ENCODE measurements around the gene NEURL1.

NEURL1 gene

GRCh38 chr10:103493362-103493915 is at the start of gene NEURL1:
Gene NEURL1 (plus strand): TSS chr10:103493705. CDS start chr10:103494388, 683 bp downstream.
- no peak for DNase-seq

GRCh38 chr10:103444478-103444877 is 49.0 kb upstream of the NEURL1 start:
- DNase-seq: no peak

GRCh38 chr10:103445366-103445765 is 48.1 kb upstream of the NEURL1 start:
- DNase-seq: no peak

- DNase-seq: no peak
Observed at GRCh38 chr10:103445767-103446567, 47.5 kb upstream of the NEURL1 start.

GRCh38 chr10:103447187-103447586 is 46.3 kb upstream of the NEURL1 start:
- DNase-seq: no peak

- no peak for DNase-seq
Observed at GRCh38 chr10:103448746-103449145, 44.8 kb upstream of the NEURL1 start.

- no peak for DNase-seq
Observed at GRCh38 chr10:103449208-103450144, 44.0 kb upstream of the NEURL1 start.

- no peak for DNase-seq
Observed at GRCh38 chr10:103450201-103450695, 43.3 kb upstream of the NEURL1 start.

- DNase-seq: no peak
Observed at GRCh38 chr10:103451091-103451813, 42.3 kb upstream of the NEURL1 start.

GRCh38 chr10:103451831-103452505 is 41.5 kb upstream of the NEURL1 start, which contains the start of gene CALHM2:
Gene CALHM2 (minus strand): TSS chr10:103452370. CDS start chr10:103449941, 2,429 bp downstream.
- no peak for DNase-seq

GRCh38 chr10:103452506-103453230 is 40.8 kb upstream of the NEURL1 start:
- no peak for DNase-seq

- DNase-seq: no peak
Observed at GRCh38 chr10:103454026-103454425, 39.5 kb upstream of the NEURL1 start.

GRCh38 chr10:103455235-103455634 is 38.3 kb upstream of the NEURL1 start:
- no peak for DNase-seq

- no peak for DNase-seq
Observed at GRCh38 chr10:103456074-103456660, 37.3 kb upstream of the NEURL1 start.

- DNase-seq: no peak
Observed at GRCh38 chr10:103457176-103457712, 36.3 kb upstream of the NEURL1 start.

GRCh38 chr10:103457896-103458583 is 35.5 kb upstream of the NEURL1 start:
- DNase-seq: no peak

- DNase-seq: no peak
Observed at GRCh38 chr10:103458720-103459119, 34.8 kb upstream of the NEURL1 start, which contains the start of gene CALHM1. Gene CALHM1 (minus strand): TSS chr10:103458900. CDS start chr10:103458751, 149 bp downstream.

GRCh38 chr10:103459615-103460014 is 33.9 kb upstream of the NEURL1 start:
- no peak for DNase-seq

GRCh38 chr10:103463499-103463898 is 30.0 kb upstream of the NEURL1 start:
- no peak for DNase-seq
